ENCODE data around the gene UST. TPM values are rescaled to one million over a fixed set of nuclear protein-coding genes. Genes with fewer than 3 reads are reported as not detected.

The UST gene
- total and polyA plus RNA-seq, 9 of the 15 experiments (the other 6 are each of a cell fraction or from before 2014, with no cell fraction given): 0.04 to 0.10 TPM; not detected in 7

- TF ChIP-seq KDM4B (IDR thresholded peaks at IDR 0.05; ENCODE audit: borderline replicate concordance in 2 of 2, low read depth in 1 of 2) (no peak), ZNF280B (CRISPR knock-in tag; IDR thresholded peaks at IDR 0.05) (no peak), E2F5 (CRISPR knock-in tag; IDR thresholded peaks at IDR 0.05) (no peak), PYGO2 (tag; IDR thresholded peaks at IDR 0.05) (no peak), ZNF583 (CRISPR knock-in tag; IDR thresholded peaks at IDR 0.05) (no peak), HOXB6 (CRISPR knock-in tag; IDR thresholded peaks at IDR 0.05; ENCODE audit: borderline replicate concordance) (no peak), ZNF316 (IDR thresholded peaks at IDR 0.05) (no peak), NR4A1 (CRISPR knock-in tag; IDR thresholded peaks at IDR 0.05) (no peak), NR4A1 (tag; IDR thresholded peaks at IDR 0.05) (no peak), STAG1 (CRISPR knock-in tag; IDR thresholded peaks at IDR 0.05; ENCODE audit: borderline replicate concordance) (peak; percentile 50; the same call in 1 of the 2 replicates), RAD21 (CRISPR knock-in tag; conservative IDR thresholded peaks at IDR 0.05 in 1 of 2, IDR thresholded peaks at IDR 0.05 in 1 of 2) (peak; percentile 76 to 82), KLF10 (CRISPR knock-in tag; IDR thresholded peaks at IDR 0.05) (no peak), FUS (optimal IDR thresholded peaks at IDR 0.05; ENCODE audit: low read depth, low read length) (no peak), TARDBP (IDR thresholded peaks at IDR 0.05) (no peak)
- TF ChIP-seq, protein P1, sequence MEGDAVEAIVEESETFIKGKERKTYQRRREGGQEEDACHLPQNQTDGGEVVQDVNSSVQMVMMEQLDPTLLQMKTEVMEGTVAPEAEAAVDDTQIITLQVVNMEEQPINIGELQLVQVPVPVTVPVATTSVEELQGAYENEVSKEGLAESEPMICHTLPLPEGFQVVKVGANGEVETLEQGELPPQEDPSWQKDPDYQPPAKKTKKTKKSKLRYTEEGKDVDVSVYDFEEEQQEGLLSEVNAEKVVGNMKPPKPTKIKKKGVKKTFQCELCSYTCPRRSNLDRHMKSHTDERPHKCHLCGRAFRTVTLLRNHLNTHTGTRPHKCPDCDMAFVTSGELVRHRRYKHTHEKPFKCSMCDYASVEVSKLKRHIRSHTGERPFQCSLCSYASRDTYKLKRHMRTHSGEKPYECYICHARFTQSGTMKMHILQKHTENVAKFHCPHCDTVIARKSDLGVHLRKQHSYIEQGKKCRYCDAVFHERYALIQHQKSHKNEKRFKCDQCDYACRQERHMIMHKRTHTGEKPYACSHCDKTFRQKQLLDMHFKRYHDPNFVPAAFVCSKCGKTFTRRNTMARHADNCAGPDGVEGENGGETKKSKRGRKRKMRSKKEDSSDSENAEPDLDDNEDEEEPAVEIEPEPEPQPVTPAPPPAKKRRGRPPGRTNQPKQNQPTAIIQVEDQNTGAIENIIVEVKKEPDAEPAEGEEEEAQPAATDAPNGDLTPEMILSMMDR (IDR thresholded peaks at IDR 0.05 in 2 of 3, conservative IDR thresholded peaks at IDR 0.05 in 1 of 3; ENCODE audit: insufficient read depth in 2 of 3, low read depth in 1 of 3, low read length in 3 of 3): peak; percentile 52 to 71 (median 64)
- TF ChIP-seq, protein P2, sequence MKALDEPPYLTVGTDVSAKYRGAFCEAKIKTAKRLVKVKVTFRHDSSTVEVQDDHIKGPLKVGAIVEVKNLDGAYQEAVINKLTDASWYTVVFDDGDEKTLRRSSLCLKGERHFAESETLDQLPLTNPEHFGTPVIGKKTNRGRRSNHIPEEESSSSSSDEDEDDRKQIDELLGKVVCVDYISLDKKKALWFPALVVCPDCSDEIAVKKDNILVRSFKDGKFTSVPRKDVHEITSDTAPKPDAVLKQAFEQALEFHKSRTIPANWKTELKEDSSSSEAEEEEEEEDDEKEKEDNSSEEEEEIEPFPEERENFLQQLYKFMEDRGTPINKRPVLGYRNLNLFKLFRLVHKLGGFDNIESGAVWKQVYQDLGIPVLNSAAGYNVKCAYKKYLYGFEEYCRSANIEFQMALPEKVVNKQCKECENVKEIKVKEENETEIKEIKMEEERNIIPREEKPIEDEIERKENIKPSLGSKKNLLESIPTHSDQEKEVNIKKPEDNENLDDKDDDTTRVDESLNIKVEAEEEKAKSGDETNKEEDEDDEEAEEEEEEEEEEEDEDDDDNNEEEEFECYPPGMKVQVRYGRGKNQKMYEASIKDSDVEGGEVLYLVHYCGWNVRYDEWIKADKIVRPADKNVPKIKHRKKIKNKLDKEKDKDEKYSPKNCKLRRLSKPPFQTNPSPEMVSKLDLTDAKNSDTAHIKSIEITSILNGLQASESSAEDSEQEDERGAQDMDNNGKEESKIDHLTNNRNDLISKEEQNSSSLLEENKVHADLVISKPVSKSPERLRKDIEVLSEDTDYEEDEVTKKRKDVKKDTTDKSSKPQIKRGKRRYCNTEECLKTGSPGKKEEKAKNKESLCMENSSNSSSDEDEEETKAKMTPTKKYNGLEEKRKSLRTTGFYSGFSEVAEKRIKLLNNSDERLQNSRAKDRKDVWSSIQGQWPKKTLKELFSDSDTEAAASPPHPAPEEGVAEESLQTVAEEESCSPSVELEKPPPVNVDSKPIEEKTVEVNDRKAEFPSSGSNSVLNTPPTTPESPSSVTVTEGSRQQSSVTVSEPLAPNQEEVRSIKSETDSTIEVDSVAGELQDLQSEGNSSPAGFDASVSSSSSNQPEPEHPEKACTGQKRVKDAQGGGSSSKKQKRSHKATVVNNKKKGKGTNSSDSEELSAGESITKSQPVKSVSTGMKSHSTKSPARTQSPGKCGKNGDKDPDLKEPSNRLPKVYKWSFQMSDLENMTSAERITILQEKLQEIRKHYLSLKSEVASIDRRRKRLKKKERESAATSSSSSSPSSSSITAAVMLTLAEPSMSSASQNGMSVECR (CRISPR knock-in tag; IDR thresholded peaks at IDR 0.05): no peak
- TF ChIP-seq, protein P3, sequence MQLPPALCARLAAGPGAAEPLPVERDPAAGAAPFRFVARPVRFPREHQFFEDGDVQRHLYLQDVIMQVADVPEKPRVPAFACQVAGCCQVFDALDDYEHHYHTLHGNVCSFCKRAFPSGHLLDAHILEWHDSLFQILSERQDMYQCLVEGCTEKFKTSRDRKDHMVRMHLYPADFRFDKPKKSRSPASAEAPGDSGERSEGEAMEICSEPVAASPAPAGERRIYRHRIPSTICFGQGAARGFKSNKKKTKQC (CRISPR knock-in tag; IDR thresholded peaks at IDR 0.05): no peak
These were observed 342.7 kb downstream of the UST start (continued) for GRCh38 chr6:149089510-149089909.
